ENCODE results near the gene BMPR1A.

GRCh38 chr10:86765548-86765947 lies 9.1 kb downstream of the BMPR1A start:
- TF ChIP-seq CTCF (IDR thresholded peaks at IDR 0.05) = no peak
- TF ChIP-seq POLR2A (IDR thresholded peaks at IDR 0.05) = no peak
- no peak for TF ChIP-seq POLR2AphosphoS5 (IDR thresholded peaks at IDR 0.05)
